Erythroblast (primary cell): ENCODE results near the gene ATXN10.

Source experiments
- DNase-seq, 2 experiments: peaks; one replicate each; lab custom pipeline; 2025; lab: John Stamatoyannopoulos, UW
- GATA1 ChIP-seq: IDR thresholded peaks from 2 replicates; pipeline ENCODE4 v1.6.1; 2011; ENCODE audit warnings: low read depth, mild to moderate bottlenecking, control low read depth, low read length, moderate library complexity
- POLR2A ChIP-seq: IDR thresholded peaks from 2 replicates; pipeline ENCODE4 v1.6.1; 2011; ENCODE audit warnings: mild to moderate bottlenecking, low read length

ATXN10 gene

GRCh38 chr22:45865561-45866125 is 194.0 kb downstream of the ATXN10 start:
- DNase-seq = no peak
- TF ChIP-seq GATA1 = no peak

GRCh38 chr22:45866126-45866645 is 194.6 kb downstream of the ATXN10 start:
- DNase-seq = no peak
- TF ChIP-seq POLR2A (no peak), GATA1 (no peak)

- no peak for TF ChIP-seq POLR2A
- DNase-seq = no peak
These were observed 195.0 kb downstream of the ATXN10 start for GRCh38 chr22:45866646-45867117.

- DNase-seq = peak in 1 of 2 experiments; percentile 15
- TF ChIP-seq GATA1 = no peak
- TF ChIP-seq POLR2A = no peak
These were observed 195.7 kb downstream of the ATXN10 start for GRCh38 chr22:45867118-45867905.

GRCh38 chr22:45867906-45868555 is 196.4 kb downstream of the ATXN10 start:
- DNase-seq = no peak
- no peak for TF ChIP-seq POLR2A
- TF ChIP-seq GATA1 = no peak

GRCh38 chr22:45868571-45869339 is 197.1 kb downstream of the ATXN10 start:
- no peak for DNase-seq
- no peak for TF ChIP-seq POLR2A
- no peak for TF ChIP-seq GATA1

- no peak for DNase-seq
These were observed 197.8 kb downstream of the ATXN10 start for GRCh38 chr22:45869340-45869847.

GRCh38 chr22:45870011-45870410 is 198.4 kb downstream of the ATXN10 start:
- no peak for TF ChIP-seq POLR2A
- TF ChIP-seq GATA1 = no peak
- DNase-seq = no peak

More at GRCh38 chr22:45869340-45869847, 197.8 kb downstream of the ATXN10 start:
- TF ChIP-seq POLR2A (no peak), GATA1 (no peak)

GRCh38 chr22:45871721-45872120 is 200.1 kb downstream of the ATXN10 start:
- no peak for TF ChIP-seq POLR2A
- no peak for TF ChIP-seq GATA1
- DNase-seq = no peak

- TF ChIP-seq GATA1 = no peak
- no peak for TF ChIP-seq POLR2A
- DNase-seq = no peak
These were observed 201.1 kb downstream of the ATXN10 start for GRCh38 chr22:45872659-45873263.

GRCh38 chr22:45876136-45877035 is 204.8 kb downstream of the ATXN10 start:
- no peak for DNase-seq
- TF ChIP-seq GATA1 (no peak), POLR2A (no peak)

GRCh38 chr22:45877036-45877380 is 205.4 kb downstream of the ATXN10 start:
- DNase-seq = no peak
- TF ChIP-seq POLR2A (no peak), GATA1 (no peak)
